HG03520 (cell line): ENCODE measurements around the gene ERVFRD-1.

Experiments
- ATAC-seq: cut with Tn5 transposase; IDR thresholded peaks from one replicate; pipeline ENCODE4 v1.9.1; 2021; ENCODE audit warnings: mild to moderate bottlenecking, moderate library complexity; ENCODE audit not compliant: unreplicated experiment

The ERVFRD-1 gene, protein sequence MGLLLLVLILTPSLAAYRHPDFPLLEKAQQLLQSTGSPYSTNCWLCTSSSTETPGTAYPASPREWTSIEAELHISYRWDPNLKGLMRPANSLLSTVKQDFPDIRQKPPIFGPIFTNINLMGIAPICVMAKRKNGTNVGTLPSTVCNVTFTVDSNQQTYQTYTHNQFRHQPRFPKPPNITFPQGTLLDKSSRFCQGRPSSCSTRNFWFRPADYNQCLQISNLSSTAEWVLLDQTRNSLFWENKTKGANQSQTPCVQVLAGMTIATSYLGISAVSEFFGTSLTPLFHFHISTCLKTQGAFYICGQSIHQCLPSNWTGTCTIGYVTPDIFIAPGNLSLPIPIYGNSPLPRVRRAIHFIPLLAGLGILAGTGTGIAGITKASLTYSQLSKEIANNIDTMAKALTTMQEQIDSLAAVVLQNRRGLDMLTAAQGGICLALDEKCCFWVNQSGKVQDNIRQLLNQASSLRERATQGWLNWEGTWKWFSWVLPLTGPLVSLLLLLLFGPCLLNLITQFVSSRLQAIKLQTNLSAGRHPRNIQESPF

DNA sequence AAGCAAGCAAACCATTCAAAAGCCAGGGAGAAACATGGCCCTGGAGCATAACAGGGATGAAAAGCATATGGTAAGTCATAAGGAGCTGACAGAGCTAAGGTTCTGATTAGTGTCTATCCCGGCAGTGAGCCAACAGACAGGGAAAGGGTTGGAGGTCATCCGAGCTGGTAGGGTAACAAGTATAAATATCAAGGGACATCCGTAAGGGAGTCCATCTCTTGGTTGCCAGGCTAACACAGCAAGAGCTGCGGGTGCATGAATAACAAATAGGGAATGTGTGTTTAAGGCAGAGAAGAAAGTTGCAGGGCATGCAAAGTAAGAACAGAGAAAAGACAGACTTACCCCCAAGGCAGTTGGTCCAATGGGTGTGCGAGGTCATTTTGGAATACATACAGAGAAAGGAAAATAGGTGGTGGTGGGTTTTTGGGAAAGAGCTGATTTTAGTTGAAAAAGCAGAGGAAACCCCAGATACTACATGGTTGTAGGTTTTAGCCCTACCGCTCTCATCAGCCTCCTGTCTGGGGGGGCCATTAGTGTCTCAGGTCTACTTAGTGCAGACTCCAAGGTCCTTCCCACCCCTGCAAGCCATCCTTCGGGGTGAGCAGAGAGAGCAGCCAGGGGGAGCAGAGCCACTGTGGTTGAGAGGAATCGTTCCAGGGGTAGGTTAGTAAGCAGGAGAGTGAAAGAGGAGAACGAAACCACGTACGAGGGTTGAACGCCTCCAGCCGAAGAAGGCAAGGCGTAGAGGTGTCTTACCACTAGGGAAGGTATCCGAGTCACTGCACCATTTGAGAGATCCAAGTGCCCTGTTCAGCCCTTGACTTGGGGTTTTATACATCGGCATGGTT is at the start of gene ERVFRD-1:
Gene ERVFRD-1, minus strand, starts transcription at position 805 of the 848 bp plus-strand sequence. CDS start 6,415 bp downstream, outside the sequence.
- ATAC-seq: no peak

DNA sequence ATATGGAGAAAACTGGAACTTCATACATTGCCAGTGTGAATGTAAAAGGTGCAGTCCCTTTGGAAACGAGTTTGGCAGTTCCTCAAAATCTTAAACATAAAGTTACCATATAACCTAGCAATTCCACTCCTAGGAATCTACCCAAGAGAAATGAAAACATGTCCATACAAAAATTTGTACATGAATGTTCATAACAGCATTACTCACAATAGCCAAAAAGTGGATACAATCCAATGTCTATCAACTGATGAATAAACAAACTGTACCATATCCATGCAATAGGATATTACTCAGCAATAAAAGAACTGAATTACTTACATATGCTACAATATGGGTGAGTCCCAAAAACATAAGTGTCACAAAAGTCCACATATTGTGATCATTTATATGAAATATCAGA is 48.7 kb upstream of the ERVFRD-1 start:
- ATAC-seq: no peak

DNA sequence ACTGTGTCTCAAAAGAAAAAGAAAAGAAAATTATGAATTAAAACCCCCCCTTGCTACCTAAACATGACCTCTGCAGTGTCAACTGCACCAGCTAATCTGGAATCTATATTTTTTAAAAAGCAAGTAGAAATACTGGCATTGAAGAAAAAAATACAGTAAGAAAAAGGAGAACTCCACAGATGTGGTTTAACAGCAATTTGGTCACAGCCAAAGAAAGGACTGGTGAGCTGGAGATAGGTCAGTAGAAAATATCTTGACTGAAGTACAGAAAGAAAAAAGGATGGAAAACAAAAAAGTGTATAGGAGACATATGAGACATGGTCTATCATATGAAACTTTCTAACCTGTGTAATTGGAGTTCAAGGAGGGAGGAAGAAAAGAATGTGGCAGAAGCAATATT is 44.1 kb upstream of the ERVFRD-1 start:
- ATAC-seq: no peak

DNA sequence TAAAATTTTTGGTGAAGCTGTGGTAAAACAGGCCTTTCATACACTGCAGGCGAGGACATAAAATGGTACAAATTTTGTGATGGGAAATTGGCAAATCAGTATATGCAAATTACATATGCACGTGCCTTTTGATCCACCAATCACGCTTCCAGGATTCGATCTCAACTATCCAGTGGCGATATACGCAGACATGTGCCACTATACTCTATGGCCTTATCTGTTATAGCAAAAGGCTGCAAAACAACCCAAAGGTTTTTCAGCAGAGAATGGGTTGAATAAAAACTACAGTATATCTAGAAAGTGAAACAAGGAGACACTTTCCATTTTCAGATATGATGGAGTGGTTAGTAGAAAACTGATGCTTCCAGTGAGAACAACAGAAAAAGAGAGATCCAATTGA is 41.9 kb upstream of the ERVFRD-1 start:
- no peak for ATAC-seq

DNA sequence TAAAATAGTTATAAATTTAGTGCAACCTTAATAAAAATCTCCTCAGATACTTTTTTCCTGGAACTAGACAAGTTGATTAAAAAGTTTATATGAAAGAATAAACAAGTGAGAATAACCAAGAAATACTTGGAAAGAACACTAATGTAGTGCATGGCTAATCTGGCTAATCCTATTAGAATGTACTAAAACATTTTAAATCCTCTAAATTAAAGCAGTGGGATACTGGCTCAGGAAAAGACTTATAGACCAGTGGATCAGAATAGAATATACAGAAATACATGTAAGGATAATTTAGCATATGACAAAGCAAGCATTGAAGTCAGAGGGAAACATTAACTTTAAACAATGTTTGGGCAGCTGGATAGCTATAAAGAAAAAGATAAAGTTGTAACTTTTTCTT is 41.1 kb upstream of the ERVFRD-1 start:
- ATAC-seq: no peak

DNA sequence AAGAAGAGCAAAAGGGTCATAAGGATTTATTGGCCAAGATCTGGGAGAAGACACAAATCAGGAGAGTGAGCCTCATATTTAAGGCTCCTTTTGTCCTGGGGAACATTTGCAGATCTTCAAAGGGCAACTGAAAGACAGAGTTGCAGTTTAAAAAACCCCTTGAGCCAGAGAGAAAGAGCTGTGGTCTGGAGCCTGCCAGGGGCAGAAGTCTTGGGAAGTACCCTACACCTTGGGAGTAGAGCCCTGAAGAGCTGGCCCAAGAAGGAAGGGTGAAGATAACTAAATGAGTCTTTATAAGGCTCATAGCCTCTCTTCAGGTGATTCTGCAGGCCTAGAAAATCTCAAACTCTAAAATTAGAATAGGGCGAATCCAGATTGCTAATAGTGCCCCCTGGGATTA is 40.0 kb upstream of the ERVFRD-1 start:
- ATAC-seq: no peak

DNA sequence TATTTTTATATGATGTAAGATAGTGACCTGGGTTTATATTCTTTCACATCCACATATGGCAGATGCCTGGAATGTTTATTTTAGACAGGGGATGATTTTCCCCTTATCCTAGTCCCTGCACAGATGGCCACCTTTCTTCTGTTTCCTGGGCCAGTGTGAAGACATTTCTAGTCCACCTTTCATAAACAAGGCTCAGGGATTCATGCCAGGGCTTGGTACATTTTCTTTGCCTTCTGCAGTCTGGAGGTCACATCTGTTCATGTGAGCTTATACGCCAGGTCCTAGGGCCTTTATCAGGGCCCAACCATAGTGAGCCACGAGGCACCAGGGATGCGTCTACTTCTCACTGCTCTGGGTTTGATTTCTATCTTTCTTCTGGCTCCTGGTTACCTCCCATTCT is 38.0 kb upstream of the ERVFRD-1 start:
- no peak for ATAC-seq

DNA sequence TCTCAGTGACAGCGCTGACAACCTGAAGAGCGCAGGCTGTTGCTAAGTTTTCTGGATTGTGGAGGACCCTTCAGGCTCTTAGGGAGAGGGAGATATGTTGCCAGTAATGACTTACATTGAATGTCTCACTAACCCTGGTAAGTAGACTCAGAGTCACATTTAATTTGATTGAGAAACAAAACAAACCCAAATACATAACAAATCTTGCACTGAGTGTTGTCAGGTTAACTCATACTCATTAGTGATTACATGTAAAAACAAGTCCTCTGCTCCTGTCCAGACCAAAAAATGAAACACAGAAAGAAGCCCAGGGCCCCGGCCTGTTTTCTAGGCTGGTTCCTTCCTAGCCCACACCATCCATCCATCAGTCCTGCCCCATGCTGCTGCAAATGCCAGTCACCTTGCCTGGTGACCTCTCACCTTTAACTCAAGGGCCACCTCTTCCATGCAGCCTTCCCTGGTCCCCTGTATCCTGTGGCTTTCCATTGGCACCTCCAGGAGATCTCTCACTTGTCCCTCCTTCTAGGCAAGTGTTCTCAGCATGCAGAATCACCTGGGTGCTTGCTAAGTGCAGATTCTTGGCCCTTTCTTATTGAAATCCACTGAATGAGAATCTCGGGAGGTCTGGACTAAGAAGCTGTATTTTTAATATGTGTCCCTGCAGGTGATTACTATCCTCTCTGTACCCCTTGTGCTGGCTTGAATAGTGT is 34.7 kb upstream of the ERVFRD-1 start:
- ATAC-seq: no peak

DNA sequence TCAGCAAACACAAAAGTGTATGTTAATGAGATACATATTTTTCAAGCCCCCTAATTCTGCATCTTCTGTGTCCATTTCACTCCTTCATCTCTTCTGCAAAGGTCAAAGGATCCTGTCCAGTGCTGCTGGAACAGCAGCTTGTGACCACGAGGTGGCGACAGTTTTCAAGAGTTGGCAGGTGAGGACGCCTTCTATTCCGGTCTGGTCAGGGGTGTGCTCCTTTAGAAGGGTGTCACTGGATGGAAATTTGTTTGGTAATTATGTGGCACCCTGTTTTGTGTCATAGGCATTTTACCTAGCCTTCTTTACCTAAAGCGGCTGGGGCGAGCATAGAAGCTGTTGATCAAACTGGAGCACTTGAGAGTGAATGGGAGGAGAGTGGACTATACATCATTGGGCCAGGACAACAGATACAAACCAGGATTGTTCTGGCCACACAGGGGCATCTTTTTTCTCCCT is 32.9 kb upstream of the ERVFRD-1 start:
- peak; percentile 79 for ATAC-seq

DNA sequence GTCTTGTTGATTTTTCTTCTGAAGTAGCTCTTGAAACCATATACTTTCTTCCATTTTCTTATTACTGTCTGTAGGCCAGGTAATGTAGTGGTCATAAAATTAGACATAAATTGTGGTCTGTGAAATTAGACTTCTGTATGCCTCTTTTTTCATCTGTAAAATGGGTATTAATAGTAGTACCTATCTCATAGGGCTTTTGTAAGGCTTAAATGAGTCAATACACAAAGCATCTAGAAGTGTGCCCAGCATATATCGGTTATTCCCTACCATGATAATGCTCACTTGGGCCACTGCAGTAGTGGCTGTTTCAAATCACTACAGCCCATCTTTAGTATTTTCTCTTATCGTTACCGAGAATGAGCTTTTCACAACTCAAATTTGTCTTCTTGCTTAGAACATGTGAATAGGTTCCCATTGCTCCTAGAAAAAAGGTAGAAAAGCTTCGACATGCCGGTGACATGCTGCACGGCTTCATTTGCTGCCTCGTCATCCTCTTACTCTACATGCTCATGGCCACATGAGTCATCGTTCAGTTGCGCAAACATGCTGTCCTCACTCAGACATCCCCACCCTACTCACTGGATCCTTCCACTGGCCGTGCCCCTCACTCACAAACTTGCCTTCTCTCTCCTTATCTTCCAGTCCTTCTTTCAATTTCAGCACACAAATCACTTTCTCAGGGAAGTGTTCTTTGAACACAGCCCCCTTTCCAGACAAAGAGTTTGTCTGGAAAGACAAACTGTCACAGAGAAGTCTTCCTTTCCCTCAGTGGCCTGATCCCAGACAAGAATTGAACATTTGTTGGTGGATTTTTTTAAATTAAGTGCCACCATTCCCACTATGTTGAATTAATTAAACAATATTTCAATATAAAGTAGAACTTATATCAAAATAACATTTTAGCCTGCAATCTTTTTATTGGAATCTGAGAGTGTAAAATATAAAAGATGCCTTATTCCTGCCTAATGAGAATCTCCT is 32.2 kb upstream of the ERVFRD-1 start:
- ATAC-seq: no peak

DNA sequence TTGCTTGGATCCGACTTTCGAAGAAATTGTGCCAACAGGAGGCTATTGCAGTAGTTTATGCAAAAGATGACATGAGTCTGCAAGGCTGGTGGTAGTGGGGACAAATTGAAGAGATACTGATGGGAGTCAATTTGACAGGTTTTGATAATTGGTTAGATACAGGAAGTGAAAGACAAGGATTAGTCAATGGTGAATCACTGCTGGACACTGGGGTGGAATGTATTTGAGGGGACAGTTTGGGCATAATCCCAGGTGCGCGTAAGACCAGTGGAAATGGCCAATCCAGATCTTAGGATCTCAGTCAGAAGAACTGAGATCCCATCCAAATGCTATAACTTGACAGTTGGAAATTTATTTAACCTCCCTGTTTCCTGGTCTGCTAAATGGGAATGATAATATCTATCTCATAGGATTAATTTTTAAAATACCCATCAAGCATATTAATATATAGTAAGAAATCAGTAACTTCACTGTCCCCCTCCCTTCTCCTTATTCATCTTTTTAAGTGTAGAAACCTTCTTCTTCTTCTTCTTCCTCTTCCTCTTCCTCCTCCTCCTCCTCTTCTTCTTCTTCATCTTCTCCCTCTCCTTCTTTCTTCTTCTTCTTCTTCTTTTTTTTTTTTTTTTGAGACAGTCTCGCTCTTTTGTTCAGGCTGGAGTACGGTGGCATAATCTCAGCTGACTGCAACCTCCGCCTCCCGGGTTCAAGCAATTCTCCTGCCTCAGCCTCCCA is 30.9 kb upstream of the ERVFRD-1 start:
- ATAC-seq: no peak

DNA sequence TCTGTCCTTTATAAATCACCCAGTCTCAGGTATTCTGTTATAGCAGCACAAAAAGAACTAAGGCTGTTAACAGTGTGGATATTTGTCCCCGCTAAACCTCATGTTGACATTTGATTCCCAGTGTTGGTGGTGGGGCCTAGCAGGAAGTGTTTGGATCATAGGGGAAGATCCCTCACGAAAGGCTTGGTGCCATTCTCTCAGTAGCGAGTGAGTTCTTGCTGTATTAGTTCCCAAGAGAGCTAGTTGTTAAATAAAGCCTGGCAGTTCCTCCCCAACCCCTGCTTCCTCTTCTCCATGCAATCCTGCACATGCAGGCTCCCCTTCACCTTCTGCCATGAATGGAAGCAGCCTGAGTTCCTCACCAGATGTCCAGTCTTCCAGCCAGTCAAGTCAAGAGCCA is 29.8 kb upstream of the ERVFRD-1 start:
- ATAC-seq: no peak

DNA sequence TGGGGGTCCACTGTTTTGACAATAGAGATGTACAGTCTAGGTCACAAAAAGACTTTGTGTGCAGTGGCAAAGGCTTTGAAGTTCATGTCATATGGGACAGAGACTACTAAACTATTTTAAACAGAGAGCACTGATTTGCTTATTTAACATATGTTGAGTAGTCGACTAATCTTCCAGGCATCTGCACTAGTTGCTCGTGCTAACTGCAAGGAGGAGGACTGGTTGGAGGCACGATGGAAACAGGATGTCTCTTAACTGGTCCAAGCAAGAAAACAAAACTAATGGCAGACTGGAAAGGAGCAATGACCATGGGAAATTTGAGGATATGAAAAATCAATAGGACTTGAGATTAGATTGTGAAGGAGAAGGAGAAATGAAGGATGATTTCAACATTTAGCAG is 28.5 kb upstream of the ERVFRD-1 start:
- no peak for ATAC-seq

DNA sequence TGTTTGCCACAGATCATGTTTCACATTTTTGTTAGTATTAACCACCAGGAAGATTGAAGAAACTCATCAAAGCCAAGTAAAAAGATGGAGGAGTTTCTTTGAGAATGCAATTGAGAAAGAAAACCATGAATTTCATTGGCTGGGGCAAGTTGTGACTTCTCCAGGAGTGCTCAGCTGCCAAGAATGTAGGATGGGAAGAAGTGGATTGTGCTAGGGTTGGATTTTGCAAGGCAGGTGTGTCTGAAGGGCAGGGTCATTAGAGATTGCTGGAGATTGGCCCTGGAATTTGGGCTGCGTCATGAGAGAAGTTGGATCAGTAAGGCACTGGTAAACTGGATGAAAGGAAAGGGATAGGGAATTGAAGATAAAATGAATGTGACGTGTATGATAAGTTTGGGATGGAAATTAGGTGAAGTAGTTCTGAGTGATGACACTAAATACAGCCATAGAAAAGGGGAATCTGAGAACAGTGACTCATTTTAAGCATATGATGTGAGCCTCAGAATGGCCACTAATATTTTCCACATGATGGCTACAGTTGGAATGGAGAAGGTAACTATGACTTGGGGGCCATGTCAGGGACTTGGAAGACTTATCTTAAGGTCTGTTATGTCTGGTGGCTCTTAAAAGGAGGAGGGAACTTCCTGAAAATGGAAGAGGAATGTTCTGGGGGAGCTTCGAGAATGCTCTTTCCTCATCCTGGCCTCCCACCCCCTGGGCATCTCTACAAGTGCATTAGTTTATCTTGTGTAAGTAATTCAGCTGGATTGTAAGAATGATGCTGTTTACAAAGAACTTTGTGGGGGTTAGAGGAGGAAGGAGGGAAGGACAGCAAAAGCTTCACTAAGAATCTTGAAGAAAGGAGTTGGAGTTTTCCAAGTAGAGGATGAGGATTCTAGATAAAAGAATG is 27.8 kb upstream of the ERVFRD-1 start:
- ATAC-seq: no peak

DNA sequence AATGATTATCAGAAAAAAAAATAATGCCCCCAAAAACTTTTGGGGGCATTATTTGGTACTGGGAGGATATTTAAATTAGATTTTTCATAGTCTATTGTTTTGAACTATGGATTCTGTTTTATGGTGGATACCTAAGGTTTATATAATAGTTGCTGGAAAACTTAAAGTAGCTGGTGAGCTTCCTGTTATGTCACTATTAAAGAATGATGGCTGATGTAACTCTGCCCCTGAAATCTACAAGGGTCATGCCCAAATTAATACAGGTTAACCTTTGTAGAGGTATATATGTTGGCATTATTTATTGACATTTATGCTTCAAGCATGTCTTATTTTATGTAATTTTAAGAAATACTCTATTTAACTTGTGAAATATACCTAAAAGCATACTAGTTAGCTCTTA is 25.3 kb upstream of the ERVFRD-1 start:
- no peak for ATAC-seq

DNA sequence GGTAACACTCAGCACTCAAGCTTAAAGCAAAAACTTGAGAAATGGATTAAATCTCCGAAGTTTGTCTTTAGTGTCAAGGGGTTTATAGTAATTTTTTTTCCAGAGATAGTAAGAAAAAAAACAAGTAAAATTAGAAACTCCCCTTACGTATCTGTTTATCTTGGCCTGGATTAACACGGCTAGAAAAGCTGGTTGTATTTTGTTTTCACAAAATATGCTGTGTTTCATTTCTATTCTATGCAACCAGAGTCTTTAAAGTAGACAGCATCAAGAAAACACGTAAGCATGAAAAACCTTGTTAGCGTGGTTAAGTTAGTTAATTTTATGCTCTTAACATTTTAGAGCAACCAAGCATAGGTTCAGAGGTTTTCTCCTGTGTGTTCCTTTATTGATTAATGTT is 21.8 kb upstream of the ERVFRD-1 start:
- ATAC-seq: no peak

DNA sequence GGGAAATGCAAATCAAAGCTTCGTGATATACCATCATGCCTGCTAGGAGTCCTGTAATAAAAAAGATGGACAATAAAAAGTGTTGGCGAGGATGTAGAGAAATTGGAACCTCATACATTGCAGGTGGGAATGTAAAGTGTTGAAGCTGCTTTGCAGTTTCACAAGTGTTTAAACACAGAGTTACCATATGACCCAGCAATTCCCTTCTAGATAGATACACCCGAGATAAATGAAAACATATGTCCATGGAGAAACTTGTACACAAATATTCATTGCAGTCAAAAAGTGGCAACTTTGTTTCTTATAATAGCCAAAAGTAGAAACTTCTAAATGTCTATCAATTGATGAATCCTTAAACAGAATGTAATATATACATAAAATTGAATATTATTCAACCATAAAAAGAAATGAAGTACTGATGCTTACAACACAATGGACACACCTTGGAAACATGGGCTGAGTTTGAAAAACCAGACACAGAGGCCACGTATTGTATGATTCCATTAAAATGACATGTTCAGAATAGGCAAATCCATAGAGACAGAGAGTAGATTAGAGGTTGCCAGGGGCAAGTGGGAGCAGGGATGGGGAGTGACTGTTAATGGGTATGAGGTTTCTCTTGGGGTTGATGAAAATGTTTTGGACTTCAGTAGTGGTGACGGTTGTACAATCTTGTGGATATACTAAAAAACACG is 20.8 kb upstream of the ERVFRD-1 start:
- no peak for ATAC-seq

DNA sequence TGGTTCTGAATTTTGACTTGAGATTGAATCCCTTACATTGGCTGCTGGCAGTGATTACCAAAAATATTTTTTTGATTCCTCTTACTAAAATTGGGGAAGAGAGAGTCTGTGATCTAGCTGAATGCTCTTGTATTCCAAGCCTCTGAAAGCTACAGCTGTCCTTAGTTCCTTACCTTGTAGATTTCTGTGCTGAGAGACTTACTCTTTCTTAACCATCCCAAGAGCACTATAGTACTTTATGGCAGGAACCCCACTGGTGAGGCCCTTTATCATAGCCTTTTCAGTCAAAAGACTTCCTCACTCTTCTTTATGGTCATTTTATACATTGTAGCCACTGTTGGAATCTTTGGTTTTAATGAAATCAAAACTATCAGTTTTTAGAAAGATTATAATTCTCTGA is 19.1 kb upstream of the ERVFRD-1 start:
- no peak for ATAC-seq
